Pancreas (tissue), 10 donors: ENCODE measurements around the gene SSBP2. TPM values are rescaled to one million over a fixed set of nuclear protein-coding genes. Genes with fewer than 3 reads are reported as not detected.

ENCODE experiments used
- ATAC-seq, 4 donors: fragments of 200-7000 bp; cut with Tn5 transposase; one replicate each; pipeline versions ENCODE4 v1.8.0 to v1.9.1; 2020; ENCODE audit warnings: mild to moderate bottlenecking in 4 of 4, moderate library complexity in 4 of 4
- DNase-seq, 6 donors: peaks; one replicate each; pipeline ENCODE4 v3.0.0-alpha.2; 2020
- FAIRE-seq: peaks from 2 replicates; lab custom pipeline; 2012; peaks lifted over from hg19 to GRCh38; lab: Jason Lieb, UNC
- H3K27ac ChIP-seq, 4 donors: fragments of 200-600 bp; sonication (generic); 1 replicate in 3 of 4; 2 replicates in 1 of 4; pipeline versions ENCODE4 v1.5.0 to v1.8.0; 2020
- H3K27me3 ChIP-seq, 4 donors: fragments of 200-600 bp; one replicate each; pipeline ENCODE4 v1.8.0; 2021
- H3K36me3 ChIP-seq, 3 donors: fragments of 200-600 bp; sonication (generic) in 1 of 3; one replicate each; pipeline versions ENCODE4 v1.5.0 to v1.8.0; 2020 to 2021
- H3K4me1 ChIP-seq, 3 donors: fragments of 200-600 bp; one replicate each; pipeline ENCODE4 v1.8.0; 2021
- H3K4me3 ChIP-seq, 4 donors: fragments of 200-600 bp; sonication (generic) in 2 of 4; one replicate each; pipeline versions ENCODE4 v1.5.0 to v1.8.0; 2020 to 2021
- H3K9me3 ChIP-seq, 4 donors: fragments of 200-600 bp; one replicate each; pipeline ENCODE4 v1.8.0; 2021
- WGBS, 2 donors: extraction: QIAGEN DNeasy Blood & Tissue Kit; methylation state at CpG; one replicate each; pipeline ENCODE4 v1.1.7; 2013; 5-methylcytosine and 5-hydroxymethylcytosine counted together
- intact Hi-C, 3 donors: fragments of 100-400 bp; cut with DNase I; formaldehyde crosslinking; loops; one replicate each; pipeline versions ENCODE4 v1.11.1 to v1.14.2; 2022
- polyA plus RNA-seq, 2 donors: library from polyadenylated mRNA; stranded (reverse); fragments of 200-250 nt; gene quantifications; one replicate each; pipeline ENCODE4 v1.2.3, GENCODE V29; 2013
- total RNA-seq, 6 donors: library from RNA; stranded (reverse); fragmentation: NEBNext Ultra II Directional in 4 of 6; extraction: Animal tissue kit (Norgen Biotek cat#: 25700) in 4 of 6; gene quantifications; one replicate each; pipeline versions ENCODE4 v1.2.1 to v1.2.4, GENCODE V29; 2021 to 2023
- TF ChIP-seq, protein P1 (sequence below), 4 donors: fragments of 200-600 bp; sonication (generic) in 3 of 4; IDR thresholded peaks; one replicate each; pipeline versions ENCODE4 v1.5.0 to v1.8.0; 2021; ENCODE audit warnings: antibody characterized with exemption in 4 of 4
- donor health status: healthy with polysubstance abuse.
- donor health status: DM: no; HTN: no; CAD: no; lungs with moderate emphysema.
- donor health status: DM: no; HTN: no; CAD: no.
- donor health status: control.
- donor health status: control.
- donor health status: Bipolar disorder and iron deficiency.
- donor health status: DM: yes; HTN: yes; CAD: no.
- donor health status: DM: no; HTN: no; CAD: no.
- donor health status: DM: no; HTN: no; CAD: no.
- donor health status: DM: yes; HTN: yes; CAD: no.

Gene SSBP2
- total and polyA plus RNA-seq, 8 donors = 8.6 to 20.7 (median 15.8) TPM

DNA sequence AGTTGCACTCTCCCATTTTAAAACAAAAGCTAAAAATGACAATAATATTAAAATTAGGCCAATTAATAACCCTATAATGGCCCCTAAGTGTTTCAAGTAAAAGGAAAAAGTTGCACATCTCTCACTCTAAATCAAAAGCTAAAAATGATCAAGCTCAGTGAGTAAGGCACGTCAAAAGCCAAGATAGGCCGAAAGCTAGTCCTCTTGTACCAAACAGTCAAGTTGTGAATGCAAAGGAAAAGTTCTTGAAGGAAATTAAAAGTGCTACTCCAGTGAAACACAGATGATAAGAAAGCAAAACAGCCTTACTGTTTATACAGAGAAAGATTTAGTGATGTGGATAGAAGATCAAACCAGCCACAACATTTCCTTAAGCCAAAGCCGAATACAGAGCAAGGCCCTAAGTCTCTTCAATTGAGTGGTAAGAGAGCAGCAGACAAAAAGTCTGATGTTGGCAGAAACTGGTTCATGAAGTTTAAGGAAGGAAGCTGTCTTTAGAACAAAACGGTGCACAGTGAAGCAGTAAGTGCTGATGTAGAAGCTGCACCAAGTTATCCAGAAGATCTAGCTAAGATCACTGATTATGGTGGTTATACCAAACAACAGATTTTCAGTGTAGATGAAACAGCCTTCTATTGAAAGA lies 212.9 kb downstream of the SSBP2 start:
- Histone ChIP-seq H3K4me1 (peaks cover 0 to 14% (median 11%) of the 10 kb centered on the region in 3 donors), H3K27ac (no peak overlapping the region), H3K9me3 (no peaks in the 10 kb centered on the region), H3K27me3 (no peaks in the 10 kb centered on the region), H3K36me3 (no peaks in the 10 kb centered on the region), H3K4me3 (no peak overlapping the region)
- no peak for ATAC-seq
- 81 to 93% methylated on average over 4 of the region's 4 CpGs for WGBS, 2 donors
- TF ChIP-seq, protein P1, sequence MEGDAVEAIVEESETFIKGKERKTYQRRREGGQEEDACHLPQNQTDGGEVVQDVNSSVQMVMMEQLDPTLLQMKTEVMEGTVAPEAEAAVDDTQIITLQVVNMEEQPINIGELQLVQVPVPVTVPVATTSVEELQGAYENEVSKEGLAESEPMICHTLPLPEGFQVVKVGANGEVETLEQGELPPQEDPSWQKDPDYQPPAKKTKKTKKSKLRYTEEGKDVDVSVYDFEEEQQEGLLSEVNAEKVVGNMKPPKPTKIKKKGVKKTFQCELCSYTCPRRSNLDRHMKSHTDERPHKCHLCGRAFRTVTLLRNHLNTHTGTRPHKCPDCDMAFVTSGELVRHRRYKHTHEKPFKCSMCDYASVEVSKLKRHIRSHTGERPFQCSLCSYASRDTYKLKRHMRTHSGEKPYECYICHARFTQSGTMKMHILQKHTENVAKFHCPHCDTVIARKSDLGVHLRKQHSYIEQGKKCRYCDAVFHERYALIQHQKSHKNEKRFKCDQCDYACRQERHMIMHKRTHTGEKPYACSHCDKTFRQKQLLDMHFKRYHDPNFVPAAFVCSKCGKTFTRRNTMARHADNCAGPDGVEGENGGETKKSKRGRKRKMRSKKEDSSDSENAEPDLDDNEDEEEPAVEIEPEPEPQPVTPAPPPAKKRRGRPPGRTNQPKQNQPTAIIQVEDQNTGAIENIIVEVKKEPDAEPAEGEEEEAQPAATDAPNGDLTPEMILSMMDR (IDR thresholded peaks at IDR 0.05) = no peak
- no peak for FAIRE-seq
- intact Hi-C loops = no loop called here
- DNase-seq = no peak

DNA sequence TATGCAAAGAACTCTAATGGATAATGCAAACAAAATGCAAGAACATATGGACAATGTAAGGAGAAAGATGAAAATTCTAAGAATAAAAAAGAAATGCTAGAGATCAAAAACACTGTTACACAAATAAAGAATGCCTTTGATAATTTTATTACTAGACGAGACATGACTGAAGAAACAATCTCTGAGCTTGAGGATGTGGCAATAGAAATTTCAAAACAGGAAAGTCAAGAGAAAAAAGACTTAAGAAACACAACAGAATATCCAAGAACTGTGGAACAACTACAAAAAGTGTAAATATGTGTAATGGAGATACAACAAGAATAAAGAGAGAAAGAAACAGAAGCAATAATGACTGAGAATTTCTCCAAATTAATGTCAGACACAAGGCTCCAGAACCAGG lies 216.5 kb downstream of the SSBP2 start:
- WGBS, 2 donors = 70 to 83% methylated on average over 1 of the region's 1 CpG
- no peaks in the 10 kb centered on the region for H3K9me3 ChIP-seq
- no peak overlapping the region for H3K4me3 ChIP-seq
- ATAC-seq (peak in 1 of 4 donors; percentile 34), FAIRE-seq (no peak), DNase-seq (no peak)
- TF ChIP-seq, protein P1 (IDR thresholded peaks at IDR 0.05) = no peak
- no peak overlapping the region for H3K27ac ChIP-seq
- H3K4me1 ChIP-seq = peaks cover 0 to 22% (median 13%) of the 10 kb centered on the region in 3 donors
- H3K36me3 ChIP-seq = no peaks in the 10 kb centered on the region
- H3K27me3 ChIP-seq = no peaks in the 10 kb centered on the region
- intact Hi-C loops = no loop called here

DNA sequence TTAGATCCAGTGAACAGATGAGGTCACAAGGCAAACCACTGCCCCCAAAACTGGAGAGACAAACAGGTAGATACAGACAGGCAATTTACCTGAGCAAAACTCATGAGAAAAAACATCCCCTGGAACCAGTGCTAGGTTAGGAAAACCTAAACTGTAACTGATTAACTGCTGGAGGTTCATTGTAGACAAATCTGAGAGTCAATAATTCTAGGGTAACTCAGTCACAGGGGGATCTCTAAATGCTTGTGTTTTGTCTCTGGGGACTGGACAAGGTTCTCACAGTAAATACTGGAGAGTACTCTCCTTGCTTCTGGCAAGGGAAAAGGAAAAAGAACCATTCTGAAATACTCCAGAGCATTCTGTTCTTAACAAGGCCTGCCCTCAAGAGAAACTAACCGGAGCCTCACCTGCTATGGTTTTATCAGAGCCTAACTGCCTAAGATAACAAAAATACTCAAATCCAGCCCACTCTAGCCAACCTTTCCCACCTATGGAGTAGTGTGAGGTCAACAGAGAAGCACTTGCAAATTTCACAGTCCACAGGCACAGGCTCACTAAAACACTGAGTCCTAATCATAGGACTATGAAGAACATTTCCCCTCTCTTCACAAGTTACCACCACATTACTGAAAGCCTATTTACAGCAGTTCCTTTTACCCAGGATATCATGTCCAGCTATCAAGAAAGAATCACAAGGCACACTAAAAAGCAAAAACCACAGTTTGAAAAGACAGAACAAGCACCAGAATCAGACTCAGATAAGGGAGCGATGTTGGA lies 217.1 kb downstream of the SSBP2 start:
- intact Hi-C loops = no loop called here
- DNase-seq (no peak), FAIRE-seq (no peak), ATAC-seq (peak; percentile 48 to 80 (median 71))
- WGBS, 2 donors = 37 to 43% methylated on average over 2 of the region's 2 CpGs
- Histone ChIP-seq H3K27me3 (no peaks in the 10 kb centered on the region), H3K27ac (peak overlapping the region in 1 of 4 donors; percentile 4), H3K36me3 (no peaks in the 10 kb centered on the region), H3K4me3 (no peak overlapping the region), H3K9me3 (no peaks in the 10 kb centered on the region), H3K4me1 (peaks cover 0 to 22% (median 13%) of the 10 kb centered on the region in 3 donors)
- TF ChIP-seq, protein P1 (IDR thresholded peaks at IDR 0.05) = no peak

DNA sequence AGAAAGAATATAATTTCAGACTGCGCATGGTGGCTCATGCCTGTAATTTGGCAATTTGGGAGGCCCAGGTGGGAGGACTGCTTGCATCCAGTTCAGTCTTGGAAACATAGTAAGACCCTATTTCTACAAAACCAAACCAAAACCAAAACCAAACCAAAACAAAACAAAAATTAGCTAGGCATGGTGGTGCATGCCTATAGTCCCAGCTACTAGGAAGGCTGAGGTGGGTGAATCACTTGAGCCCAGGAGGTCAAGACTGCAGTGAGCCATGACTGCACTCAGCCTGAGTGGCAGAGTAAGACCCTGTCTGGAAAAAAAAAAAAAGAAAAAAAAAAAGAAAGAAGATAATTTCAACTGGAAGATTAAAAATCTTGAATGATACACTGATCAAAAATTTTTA lies 220.0 kb downstream of the SSBP2 start:
- Histone ChIP-seq H3K27ac (no peak overlapping the region), H3K9me3 (no peaks in the 10 kb centered on the region), H3K4me1 (peaks cover 0 to 22% (median 13%) of the 10 kb centered on the region in 3 donors), H3K27me3 (no peaks in the 10 kb centered on the region), H3K36me3 (no peaks in the 10 kb centered on the region), H3K4me3 (no peak overlapping the region)
- DNase-seq (no peak), ATAC-seq (no peak), FAIRE-seq (no peak)
- WGBS, 2 donors = 100% methylated on average over 1 of the region's 1 CpG
- TF ChIP-seq, protein P1 (IDR thresholded peaks at IDR 0.05) = no peak
- intact Hi-C loops = no loop called here

DNA sequence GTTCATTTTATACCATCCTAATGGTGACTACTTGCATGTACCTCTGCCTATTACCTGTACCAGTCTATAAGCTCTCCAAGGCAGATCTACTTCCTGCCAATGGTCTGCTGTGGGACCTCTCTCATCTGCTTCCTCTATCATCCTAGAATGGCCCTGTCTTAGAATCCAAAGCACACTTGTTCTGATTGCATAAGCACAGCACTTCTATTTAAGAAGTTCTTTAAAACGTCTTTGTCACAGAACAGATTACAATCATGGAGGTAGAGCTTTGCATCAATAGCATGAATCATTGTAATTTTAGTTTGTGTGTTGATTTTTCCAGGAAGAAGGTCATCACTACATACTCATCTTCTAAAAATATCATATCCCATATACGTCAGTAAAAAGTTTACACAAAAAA lies 225.2 kb downstream of the SSBP2 start:
- TF ChIP-seq, protein P1 (IDR thresholded peaks at IDR 0.05) = no peak
- 78% methylated on average over 2 of the region's 2 CpGs for WGBS, 2 donors
- H3K4me1 ChIP-seq = no peaks in the 10 kb centered on the region
- no peak for ATAC-seq
- DNase-seq = no peak
- intact Hi-C loops = no loop called here
- H3K36me3 ChIP-seq = no peaks in the 10 kb centered on the region
- FAIRE-seq = no peak
- H3K4me3 ChIP-seq = no peak overlapping the region
- H3K9me3 ChIP-seq = no peaks in the 10 kb centered on the region
- no peak overlapping the region for H3K27ac ChIP-seq
- H3K27me3 ChIP-seq = no peaks in the 10 kb centered on the region
